NCI-H510A treated with DMSO at 0.1 percent for 48 hours (cell line): ENCODE results near the gene CNMD.
A peak's percentile ranks its signal among the peaks of the same experiment; 100 is the strongest.
"Not testable (repeated sequence)": the region's sequence is repeated elsewhere in the genome, so short reads cannot be mapped to it uniquely, and the experiment has no call there.

Experiments
- DNase-seq: peaks from one replicate; lab custom pipeline; 2025; lab: John Stamatoyannopoulos, UW

CNMD gene

GRCh38 chr13:52744842-52745375, 5.3 kb upstream of the CNMD start:
- DNase-seq, result peak; percentile 70

GRCh38 chr13:52743988-52744387, 4.4 kb upstream of the CNMD start:
- no peak for DNase-seq

- no peak for DNase-seq
These were observed 3.9 kb upstream of the CNMD start for GRCh38 chr13:52743569-52743968.

- no peak for DNase-seq
These were observed 727 bp downstream of the CNMD start for GRCh38 chr13:52738719-52739467.

- no peak for DNase-seq
These were observed 1.7 kb downstream of the CNMD start for GRCh38 chr13:52737965-52738364.

GRCh38 chr13:52737451-52737850, 2.2 kb downstream of the CNMD start:
- no peak for DNase-seq

DNA sequence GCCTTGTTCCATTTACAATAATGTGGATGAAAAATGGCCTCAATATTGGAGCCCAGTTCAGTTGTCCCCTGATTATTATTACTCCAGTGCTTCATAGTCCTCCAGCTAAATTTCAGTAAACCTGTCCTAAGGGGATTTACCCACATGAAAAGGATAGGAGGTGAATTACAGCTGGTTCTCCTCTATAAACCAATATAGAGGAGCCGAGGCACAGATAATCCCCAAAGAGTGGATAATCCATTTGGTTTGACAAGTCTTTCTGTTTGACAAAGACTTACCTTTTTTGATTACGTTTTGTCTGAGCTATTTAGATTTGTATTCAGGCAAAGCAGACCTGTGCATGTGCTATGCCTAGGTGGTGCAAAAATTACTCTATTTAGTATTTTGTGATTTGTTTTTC, 2.7 kb downstream of the CNMD start:
- DNase-seq, result no peak

DNA sequence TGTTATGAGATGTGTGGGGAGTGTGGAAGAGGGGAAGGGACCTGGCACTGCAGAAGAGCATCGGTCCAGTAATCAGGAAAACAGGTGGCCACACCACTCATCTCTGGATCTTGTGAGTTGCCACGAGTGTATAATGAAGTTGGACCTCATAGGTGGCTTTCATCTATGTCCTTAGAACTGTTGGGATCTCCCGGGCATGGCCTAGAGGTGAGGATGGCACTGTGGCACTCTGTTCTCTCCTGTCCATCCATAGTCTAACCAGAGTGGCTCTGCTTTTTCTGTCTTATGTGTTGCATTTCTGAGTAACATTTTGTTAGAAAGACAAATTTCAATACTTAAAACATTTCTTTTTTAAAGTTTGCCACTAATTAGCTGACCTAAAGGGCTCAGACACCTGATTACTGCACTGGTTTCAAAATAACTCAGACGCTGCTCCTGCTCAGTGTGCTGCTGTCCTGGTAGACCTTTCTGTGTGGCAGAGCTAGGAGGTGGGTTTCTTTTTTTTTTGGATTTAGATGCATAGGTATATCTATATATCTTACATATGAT, 5.5 kb downstream of the CNMD start:
- no peak for DNase-seq

DNA sequence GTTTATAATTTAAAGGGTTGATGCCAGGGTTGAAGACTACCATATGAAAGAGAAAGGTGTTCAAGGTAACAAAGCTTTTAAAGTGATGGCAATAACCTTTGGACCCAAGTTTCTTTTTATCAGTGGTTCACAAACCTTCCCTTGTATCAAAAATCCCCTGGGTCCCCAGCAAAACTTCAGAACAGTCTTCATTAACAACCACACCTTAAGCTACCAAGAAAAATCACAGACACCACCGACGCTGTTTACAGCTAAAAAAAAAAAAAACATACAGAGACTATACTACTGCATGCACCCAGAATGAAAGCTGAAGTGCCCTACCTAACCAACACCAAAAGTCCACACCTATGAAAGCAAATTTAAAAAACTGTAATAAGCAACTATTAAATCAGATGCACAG, 13.4 kb downstream of the CNMD start:
- DNase-seq, result no peak

DNA sequence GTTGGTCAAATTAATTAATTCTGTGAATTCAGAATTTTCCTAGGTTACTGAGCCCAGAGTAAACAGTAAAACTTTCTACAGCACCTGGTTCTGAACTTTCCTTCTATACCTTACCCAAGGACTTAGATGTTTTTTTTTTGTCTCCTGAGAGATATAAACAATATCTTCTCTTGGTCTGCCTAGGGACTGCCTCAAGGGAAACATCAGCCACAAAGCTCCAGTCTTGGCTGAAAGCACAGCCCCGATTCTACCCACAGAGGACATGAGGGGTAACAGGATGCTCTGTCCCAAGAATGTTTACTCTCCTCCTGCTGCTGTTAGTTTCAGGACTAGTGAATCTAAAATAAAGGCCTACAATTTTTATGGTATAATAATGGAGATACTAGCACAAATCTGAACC, 14.3 kb downstream of the CNMD start:
- no peak for DNase-seq

DNA sequence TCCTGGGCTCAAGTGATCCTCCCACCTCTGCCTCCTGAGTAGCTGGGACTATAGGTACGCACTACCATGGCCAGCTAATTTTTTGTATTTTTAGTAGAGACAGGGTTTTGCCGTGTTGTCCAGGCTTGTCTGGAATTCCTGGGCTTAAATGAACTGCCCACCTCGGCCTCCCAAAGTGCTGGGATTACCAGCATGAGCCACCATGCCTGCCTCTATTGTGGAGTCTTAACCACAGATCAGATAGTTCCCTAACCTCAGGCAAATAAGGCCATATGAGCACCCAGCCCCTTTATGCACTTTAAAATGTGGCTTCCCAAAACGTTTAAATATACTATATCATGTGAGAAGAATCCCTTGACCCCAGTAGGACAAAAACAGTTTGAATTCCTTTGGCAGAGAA, 16.4 kb downstream of the CNMD start:
- DNase-seq, result no peak

GRCh38 chr13:52721356-52721755, 18.3 kb downstream of the CNMD start:
- DNase-seq, result not testable (repeated sequence)

GRCh38 chr13:52720904-52721303, 18.7 kb downstream of the CNMD start:
- DNase-seq, result peak; percentile 30

DNA sequence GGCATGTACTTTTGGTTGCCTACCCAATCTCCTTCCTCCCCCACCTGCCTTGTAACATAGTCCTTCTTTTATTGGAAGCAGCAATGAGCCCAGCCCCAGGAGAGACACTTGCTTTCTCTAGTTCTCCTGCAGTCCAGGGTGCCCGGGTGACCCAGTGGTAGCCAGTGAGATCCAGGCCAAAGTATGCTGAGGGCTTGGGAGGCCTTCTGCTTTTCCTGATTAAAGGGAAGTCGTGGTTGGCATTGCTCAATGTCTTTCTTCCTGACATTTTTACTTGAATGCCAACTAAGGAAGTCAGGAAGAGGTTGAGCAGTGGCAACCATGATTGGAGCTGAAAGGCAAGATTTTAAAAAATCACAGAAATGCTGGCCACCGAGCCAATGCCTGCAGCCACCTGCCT, 25.7 kb downstream of the CNMD start:
- DNase-seq, result no peak

DNA sequence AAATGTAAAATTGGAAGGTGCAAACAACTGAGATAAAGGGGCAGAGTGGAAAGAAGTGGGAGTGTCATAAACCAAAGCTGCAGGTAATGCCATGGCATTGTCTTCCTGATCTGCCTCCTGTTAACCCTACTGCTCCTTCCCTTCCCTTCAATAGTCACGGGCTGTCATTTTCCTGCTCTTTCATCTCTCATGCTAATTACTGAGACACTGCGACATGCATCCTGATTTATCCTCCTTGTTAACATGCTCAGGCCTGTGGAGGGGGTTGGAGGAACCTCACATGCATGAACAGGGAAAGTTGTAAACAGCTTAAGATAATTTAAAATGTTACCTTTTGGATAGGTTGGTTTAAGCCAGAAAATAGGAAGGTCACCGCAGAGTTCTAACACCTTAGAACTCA, 27.2 kb downstream of the CNMD start:
- DNase-seq, result no peak

DNA sequence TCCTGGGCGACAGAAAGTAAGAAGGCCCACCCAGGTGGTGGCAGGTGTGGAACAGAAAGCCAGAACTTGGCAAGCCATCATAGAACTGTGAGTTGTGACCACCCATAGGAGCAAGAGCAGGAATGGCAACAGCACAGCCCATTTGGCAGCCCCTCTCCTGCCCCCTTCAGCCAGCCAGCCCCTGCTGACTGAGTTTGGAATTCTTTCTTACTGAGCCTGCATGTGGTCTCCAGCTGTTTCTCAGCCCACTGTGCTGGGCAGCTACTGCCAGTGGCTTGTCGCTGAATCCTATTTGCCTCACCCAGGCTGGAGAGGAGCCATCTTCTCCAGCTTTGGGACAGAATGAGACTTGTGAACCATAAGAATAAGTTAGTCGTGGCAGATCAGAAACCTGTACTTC, 28.3 kb downstream of the CNMD start:
- DNase-seq, result no peak

DNA sequence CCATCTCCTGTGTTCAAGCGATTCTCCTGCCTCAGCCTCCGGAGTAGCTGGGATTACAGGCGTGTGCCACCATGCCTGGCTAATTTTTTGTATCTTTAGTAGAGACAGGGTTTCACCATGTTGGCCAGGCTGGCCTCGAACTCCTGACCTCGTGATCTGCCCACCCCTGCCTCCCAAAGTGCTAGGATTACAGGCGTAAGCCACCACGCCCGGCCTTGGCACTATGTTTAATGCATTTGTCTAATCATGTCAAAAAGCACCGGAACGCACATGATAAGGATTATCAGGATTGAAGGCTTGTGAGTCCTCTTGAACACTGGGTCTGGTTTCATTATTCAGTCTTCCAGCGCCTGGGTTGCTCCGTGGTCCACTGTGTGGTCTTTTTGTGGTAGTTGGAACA, 31.4 kb downstream of the CNMD start:
- not testable (repeated sequence) for DNase-seq

GRCh38 chr13:52707375-52707774, 32.2 kb downstream of the CNMD start:
- peak; percentile 6 for DNase-seq

DNA sequence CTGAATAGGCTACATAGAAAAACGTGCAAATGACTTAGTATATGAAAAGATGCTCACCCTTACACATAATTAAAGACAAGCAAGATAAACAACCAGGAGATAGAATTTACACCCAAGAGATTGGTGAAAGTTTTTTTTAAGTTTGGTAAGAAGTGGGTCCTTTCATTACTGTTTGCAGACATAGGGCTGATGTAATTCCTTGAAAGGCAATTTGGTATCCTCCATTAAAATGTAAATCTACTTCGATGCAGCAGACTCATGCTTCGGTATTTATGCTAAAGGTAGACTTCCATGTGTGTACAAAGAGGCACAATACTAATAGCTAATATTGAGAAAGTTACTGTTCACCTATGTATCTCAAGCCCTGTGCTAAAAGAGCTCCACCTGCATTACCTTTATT, 33.5 kb downstream of the CNMD start:
- no peak for DNase-seq

GRCh38 chr13:52703482-52703881, 36.1 kb downstream of the CNMD start:
- no peak for DNase-seq

DNA sequence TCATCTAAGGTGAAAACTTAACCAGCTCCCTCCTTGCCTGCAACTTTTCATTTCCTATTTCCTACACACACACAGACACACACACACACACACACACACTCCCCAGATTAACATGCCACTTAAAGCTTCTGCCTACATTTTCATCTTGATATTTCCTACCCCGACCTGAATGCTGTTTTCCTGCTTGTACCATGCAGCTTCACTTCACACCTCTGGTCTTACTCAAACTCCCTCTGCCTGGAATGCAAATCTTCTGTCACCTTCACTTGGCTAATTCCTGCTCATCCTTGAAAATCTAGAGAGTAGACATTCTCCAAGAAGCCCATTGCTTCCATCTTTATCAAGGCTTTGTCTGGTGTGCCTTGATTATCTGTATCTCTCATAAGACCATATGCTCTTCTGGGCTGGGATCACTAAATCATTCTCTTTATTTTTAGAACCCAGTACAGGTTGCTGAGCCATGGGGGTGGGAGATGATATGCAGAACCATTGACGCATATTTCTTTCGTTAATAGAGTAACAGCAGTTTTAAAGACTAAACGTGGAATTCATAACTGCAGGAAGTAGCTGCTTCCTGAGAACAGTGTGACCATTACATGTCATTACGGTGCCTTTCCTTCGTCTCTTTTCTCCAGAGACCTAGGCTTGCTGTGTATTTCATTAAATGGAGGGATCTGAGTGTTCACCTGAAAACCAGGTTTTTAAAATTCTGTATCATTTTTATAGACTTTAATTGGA, 37.7 kb downstream of the CNMD start:
- DNase-seq, result no peak

- no peak for DNase-seq
These were observed 43.1 kb downstream of the CNMD start for GRCh38 chr13:52696566-52696965.

GRCh38 chr13:52695856-52696255, 43.8 kb downstream of the CNMD start:
- DNase-seq, result no peak
